Right atrium auricular region (tissue), 2 donors: ENCODE measurements around the gene SPOCK1. TPM values are rescaled to one million over a fixed set of nuclear protein-coding genes. Genes with fewer than 3 reads are reported as not detected.

Experiments
- DNase-seq: peaks from one replicate; pipeline ENCODE4 v3.0.0-alpha.2; 2019; ENCODE audit warnings: low spot score
- H3K27ac ChIP-seq, 2 donors: fragments of 200-600 bp; sonication (generic); 1 replicate in 1 of 2; 2 replicates in 1 of 2; pipeline ENCODE4 v1.5.1; 2016 to 2019
- H3K27me3 ChIP-seq, 2 donors: fragments of 200-600 bp; sonication (generic); one replicate each; pipeline versions ENCODE4 v1.5.1 to v1.6.0; 2017 to 2019
- H3K36me3 ChIP-seq: fragments of 200-600 bp; sonication (generic); one replicate; pipeline ENCODE4 v1.5.1; 2016
- H3K4me1 ChIP-seq, 2 donors: fragments of 200-600 bp; sonication (generic); one replicate each; pipeline versions ENCODE4 v1.5.1 to v1.6.0; 2017 to 2019
- H3K4me3 ChIP-seq, 2 donors: fragments of 200-600 bp; sonication (generic); 1 replicate in 1 of 2; 2 replicates in 1 of 2; pipeline ENCODE4 v1.5.1; 2017 to 2019; ENCODE audit warnings: mild to moderate bottlenecking in 1 of 2, moderate library complexity in 1 of 2
- H3K9me3 ChIP-seq, 2 donors: fragments of 200-600 bp; sonication (generic); one replicate each; pipeline ENCODE4 v1.5.1; 2019
- total RNA-seq, 2 donors: library from RNA; depleted of rRNA; stranded (reverse); fragments of >200 nt; gene quantifications; one replicate each; pipeline ENCODE4 v1.1.0, GENCODE V29; 2016
- TF ChIP-seq, protein P1 (sequence below), 2 donors: fragments of 200-600 bp; sonication (generic); IDR thresholded peaks; one replicate each; pipeline ENCODE4 v1.5.1; 2019; ENCODE audit warnings: antibody characterized with exemption in 2 of 2

The SPOCK1 gene
- total RNA-seq, 2 donors from 2014 or later, result 59.8 to 84.5 TPM

- Histone ChIP-seq H3K27ac (no peak overlapping the region), H3K27me3 (no peaks in the 10 kb centered on the region), H3K36me3 (no peaks in the 10 kb centered on the region), H3K4me3 (no peak overlapping the region), H3K9me3 (no peaks in the 10 kb centered on the region), H3K4me1 (no peaks in the 10 kb centered on the region)
- TF ChIP-seq, protein P1, sequence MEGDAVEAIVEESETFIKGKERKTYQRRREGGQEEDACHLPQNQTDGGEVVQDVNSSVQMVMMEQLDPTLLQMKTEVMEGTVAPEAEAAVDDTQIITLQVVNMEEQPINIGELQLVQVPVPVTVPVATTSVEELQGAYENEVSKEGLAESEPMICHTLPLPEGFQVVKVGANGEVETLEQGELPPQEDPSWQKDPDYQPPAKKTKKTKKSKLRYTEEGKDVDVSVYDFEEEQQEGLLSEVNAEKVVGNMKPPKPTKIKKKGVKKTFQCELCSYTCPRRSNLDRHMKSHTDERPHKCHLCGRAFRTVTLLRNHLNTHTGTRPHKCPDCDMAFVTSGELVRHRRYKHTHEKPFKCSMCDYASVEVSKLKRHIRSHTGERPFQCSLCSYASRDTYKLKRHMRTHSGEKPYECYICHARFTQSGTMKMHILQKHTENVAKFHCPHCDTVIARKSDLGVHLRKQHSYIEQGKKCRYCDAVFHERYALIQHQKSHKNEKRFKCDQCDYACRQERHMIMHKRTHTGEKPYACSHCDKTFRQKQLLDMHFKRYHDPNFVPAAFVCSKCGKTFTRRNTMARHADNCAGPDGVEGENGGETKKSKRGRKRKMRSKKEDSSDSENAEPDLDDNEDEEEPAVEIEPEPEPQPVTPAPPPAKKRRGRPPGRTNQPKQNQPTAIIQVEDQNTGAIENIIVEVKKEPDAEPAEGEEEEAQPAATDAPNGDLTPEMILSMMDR (IDR thresholded peaks at IDR 0.05), result no peak
- DNase-seq, result no peak
These were observed 143.4 kb downstream of the SPOCK1 start for GRCh38 chr5:137355708-137356107.

DNA sequence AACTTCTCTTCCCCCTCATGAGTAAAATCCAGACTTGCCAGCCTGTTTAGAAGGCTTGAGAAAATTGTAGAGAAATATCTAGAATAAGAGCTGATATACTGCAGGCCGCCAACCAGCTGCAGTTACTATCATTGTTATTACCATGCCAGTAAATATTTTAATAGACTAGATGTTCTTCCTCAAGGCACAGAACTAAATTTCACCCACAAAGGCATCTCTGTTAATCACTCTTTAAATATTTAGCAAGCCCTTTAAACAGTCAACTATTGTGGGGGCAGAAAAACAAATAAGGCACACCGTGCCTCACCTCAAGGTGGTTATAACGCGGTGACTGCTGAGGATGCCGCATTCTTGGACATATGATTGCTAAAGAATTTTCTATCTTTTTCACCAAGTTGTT, 147.0 kb downstream of the SPOCK1 start:
- TF ChIP-seq, protein P1 (IDR thresholded peaks at IDR 0.05), result no peak
- Histone ChIP-seq H3K4me1 (no peaks in the 10 kb centered on the region), H3K9me3 (no peaks in the 10 kb centered on the region), H3K36me3 (no peaks in the 10 kb centered on the region), H3K27ac (no peak overlapping the region), H3K27me3 (no peaks in the 10 kb centered on the region), H3K4me3 (no peak overlapping the region)
- no peak for DNase-seq

DNA sequence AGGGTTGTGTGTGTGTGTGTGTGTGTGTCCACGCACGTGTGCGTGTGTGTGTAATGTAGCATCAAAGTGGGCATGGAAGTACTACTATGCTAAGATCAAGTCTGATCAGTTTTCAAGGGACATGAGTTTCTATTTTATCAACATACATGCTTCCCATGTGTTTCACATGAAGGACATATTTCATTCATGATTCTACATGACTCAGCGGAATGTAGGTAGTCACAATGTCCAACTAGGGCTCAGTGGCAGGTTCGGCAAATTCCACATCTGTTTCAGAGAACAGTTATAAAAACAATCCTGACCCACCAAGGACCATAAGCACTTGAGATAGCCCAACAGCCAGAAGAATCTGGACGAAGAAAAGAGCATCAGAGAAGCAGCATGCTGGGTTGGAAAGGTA, 148.3 kb downstream of the SPOCK1 start:
- no peaks in the 10 kb centered on the region for H3K27me3 ChIP-seq
- TF ChIP-seq, protein P1 (IDR thresholded peaks at IDR 0.05), result no peak
- no peak overlapping the region for H3K27ac ChIP-seq
- H3K9me3 ChIP-seq, result no peaks in the 10 kb centered on the region
- no peaks in the 10 kb centered on the region for H3K4me1 ChIP-seq
- no peaks in the 10 kb centered on the region for H3K36me3 ChIP-seq
- DNase-seq, result no peak
- no peak overlapping the region for H3K4me3 ChIP-seq

- no peak overlapping the region for H3K27ac ChIP-seq
- DNase-seq, result no peak
- TF ChIP-seq, protein P1 (IDR thresholded peaks at IDR 0.05), result no peak
- H3K27me3 ChIP-seq, result no peaks in the 10 kb centered on the region
- H3K36me3 ChIP-seq, result no peaks in the 10 kb centered on the region
- H3K4me3 ChIP-seq, result no peak overlapping the region
- H3K4me1 ChIP-seq, result peaks cover 0 to 13% of the 10 kb centered on the region in 2 donors
- H3K9me3 ChIP-seq, result no peaks in the 10 kb centered on the region
These were observed 150.4 kb downstream of the SPOCK1 start for GRCh38 chr5:137348759-137349158.

DNA sequence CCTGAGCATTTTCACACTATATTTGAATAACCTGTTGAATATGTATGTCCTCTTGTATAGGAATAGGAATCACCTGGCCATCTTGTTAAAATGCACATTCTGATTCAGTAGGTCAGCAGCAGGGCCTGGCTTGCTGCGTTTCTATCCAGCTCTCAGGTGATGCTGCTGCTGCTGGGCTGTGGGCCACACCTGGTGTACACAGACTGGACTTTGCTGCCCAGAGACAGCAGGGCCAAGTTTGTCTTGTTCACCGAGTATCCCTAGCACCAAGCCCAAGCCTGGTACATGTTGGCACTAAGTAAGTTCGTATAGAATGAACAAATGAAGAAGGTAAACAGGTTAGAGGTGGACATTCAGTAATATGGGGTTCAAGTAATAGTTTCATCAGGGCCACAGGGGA, 151.3 kb downstream of the SPOCK1 start:
- Histone ChIP-seq H3K4me1 (peaks cover 0 to 15% of the 10 kb centered on the region in 2 donors), H3K27ac (no peak overlapping the region), H3K36me3 (no peaks in the 10 kb centered on the region), H3K9me3 (no peaks in the 10 kb centered on the region), H3K4me3 (no peak overlapping the region), H3K27me3 (no peaks in the 10 kb centered on the region)
- TF ChIP-seq, protein P1 (IDR thresholded peaks at IDR 0.05), result no peak
- DNase-seq, result no peak

- H3K36me3 ChIP-seq, result no peaks in the 10 kb centered on the region
- H3K4me3 ChIP-seq, result no peak overlapping the region
- no peaks in the 10 kb centered on the region for H3K27me3 ChIP-seq
- TF ChIP-seq, protein P1 (IDR thresholded peaks at IDR 0.05), result no peak
- no peak for DNase-seq
- no peaks in the 10 kb centered on the region for H3K9me3 ChIP-seq
- peaks cover 0 to 15% of the 10 kb centered on the region in 2 donors for H3K4me1 ChIP-seq
- H3K27ac ChIP-seq, result no peak overlapping the region
These were observed 152.8 kb downstream of the SPOCK1 start for GRCh38 chr5:137346281-137346680.
